Measurements from ENCODE around the gene CELSR2.

The CELSR2 gene

GRCh38 chr1:109248797-109249629, at the start of gene CELSR2:
TSS of gene CELSR2 (plus strand) at chr1:109249539. CDS start at chr1:109250080, 541 bp downstream.
- H3K4me1 ChIP-seq = peaks cover 21 to 59% (median 52%) of the 10 kb centered on the region in 10 experiments
- H3K9me3 ChIP-seq (replicated peaks in 1 of 11) = no peaks in the 10 kb centered on the region; a peak in 1 of 22 replicates
- H4K20me1 ChIP-seq = peaks cover 0 to 9% (median 0%) of the 10 kb centered on the region in 11 experiments; a peak in 5 of 22 replicates
- H3K27me3 ChIP-seq = peaks cover 0 to 17% (median 7%) of the 10 kb centered on the region in 11 experiments; a peak in 8 of 22 replicates
- H3K4me3 ChIP-seq = peak within 1 kb of the TSS; percentile 76 to 88 (median 82)
- H3K9ac ChIP-seq = peak within 1 kb of the TSS; percentile 70 to 83 (median 79)
- peak within 1 kb of the TSS; percentile 92 to 100 (median 99) for H3K4me2 ChIP-seq
- H3K36me3 ChIP-seq = no peaks in the 10 kb centered on the region
- TF ChIP-seq Cebpa-rat (IDR thresholded peaks at IDR 0.05) = no peak
- H3K27ac ChIP-seq = peak within 1 kb of the TSS in 10 of 11 experiments; percentile 28 to 60 (median 48); a peak in 18 of 22 replicates

- no peak overlapping the region for H3K9ac ChIP-seq
- peak overlapping the region in 1 of 11 experiments; percentile 12; a peak in 1 of 22 replicates for H3K4me2 ChIP-seq
- no peak overlapping the region for H3K27ac ChIP-seq
- H3K4me3 ChIP-seq = no peak overlapping the region
- no peaks in the 10 kb centered on the region for H3K9me3 ChIP-seq (replicated peaks in 1 of 11)
- H3K27me3 ChIP-seq = no peaks in the 10 kb centered on the region
- H4K20me1 ChIP-seq = no peaks in the 10 kb centered on the region
- no peak for TF ChIP-seq Cebpa-rat (IDR thresholded peaks at IDR 0.05)
- H3K4me1 ChIP-seq = peaks cover 0 to 6% (median 2%) of the 10 kb centered on the region in 10 experiments; a peak in 6 of 20 replicates
- no peaks in the 10 kb centered on the region for H3K36me3 ChIP-seq
Observed at GRCh38 chr1:109199710-109200109, 49.6 kb upstream of the CELSR2 start.

GRCh38 chr1:109201123-109201703, 48.1 kb upstream of the CELSR2 start:
- no peak overlapping the region for H3K4me3 ChIP-seq
- no peak overlapping the region for H3K4me2 ChIP-seq
- H3K27me3 ChIP-seq = no peaks in the 10 kb centered on the region
- TF ChIP-seq Cebpa-rat (IDR thresholded peaks at IDR 0.05) = no peak
- no peaks in the 10 kb centered on the region for H3K36me3 ChIP-seq
- no peak overlapping the region for H3K9ac ChIP-seq
- H4K20me1 ChIP-seq = no peaks in the 10 kb centered on the region
- no peaks in the 10 kb centered on the region for H3K9me3 ChIP-seq (replicated peaks in 1 of 11)
- no peak overlapping the region for H3K27ac ChIP-seq
- peaks cover 0 to 6% (median 2%) of the 10 kb centered on the region in 10 experiments; a peak in 6 of 20 replicates for H3K4me1 ChIP-seq

- Histone ChIP-seq H3K4me3 (no peak overlapping the region), H3K4me1 (peaks cover 16 to 35% (median 30%) of the 10 kb centered on the region in 10 experiments), H3K27me3 (no peaks in the 10 kb centered on the region), H3K4me2 (no peak overlapping the region), H3K27ac (no peak overlapping the region), H4K20me1 (no peaks in the 10 kb centered on the region), H3K9ac (no peak overlapping the region), H3K36me3 (no peaks in the 10 kb centered on the region), H3K9me3 (replicated peaks in 1 of 11) (no peaks in the 10 kb centered on the region)
- no peak for TF ChIP-seq Cebpa-rat (IDR thresholded peaks at IDR 0.05)
Observed at GRCh38 chr1:109204484-109204883, 44.9 kb upstream of the CELSR2 start.

GRCh38 chr1:109206339-109206738, 43.0 kb upstream of the CELSR2 start:
- no peak overlapping the region for H3K9ac ChIP-seq
- no peaks in the 10 kb centered on the region for H3K9me3 ChIP-seq (replicated peaks in 1 of 11)
- no peak overlapping the region for H3K27ac ChIP-seq
- no peaks in the 10 kb centered on the region for H3K27me3 ChIP-seq
- TF ChIP-seq Cebpa-rat (IDR thresholded peaks at IDR 0.05) = no peak
- H3K4me2 ChIP-seq = peak overlapping the region in 3 of 11 experiments; percentile 67 to 69 (median 67); a peak in 4 of 22 replicates
- H3K36me3 ChIP-seq = no peaks in the 10 kb centered on the region
- H3K4me1 ChIP-seq = peaks cover 17 to 43% (median 36%) of the 10 kb centered on the region in 10 experiments
- H4K20me1 ChIP-seq = no peaks in the 10 kb centered on the region
- no peak overlapping the region for H3K4me3 ChIP-seq

- H3K27me3 ChIP-seq = no peaks in the 10 kb centered on the region
- no peak overlapping the region for H3K9ac ChIP-seq
- no peaks in the 10 kb centered on the region for H4K20me1 ChIP-seq
- no peak overlapping the region for H3K27ac ChIP-seq
- TF ChIP-seq Cebpa-rat (IDR thresholded peaks at IDR 0.05) = no peak
- no peaks in the 10 kb centered on the region for H3K9me3 ChIP-seq (replicated peaks in 1 of 11)
- peaks cover 17 to 43% (median 36%) of the 10 kb centered on the region in 10 experiments for H3K4me1 ChIP-seq
- H3K36me3 ChIP-seq = no peaks in the 10 kb centered on the region
- H3K4me3 ChIP-seq = no peak overlapping the region
- H3K4me2 ChIP-seq = peak overlapping the region in 9 of 11 experiments; percentile 58 to 87 (median 69); a peak in 16 of 22 replicates
Observed at GRCh38 chr1:109207467-109208103, 41.8 kb upstream of the CELSR2 start.

GRCh38 chr1:109208394-109208793, 40.9 kb upstream of the CELSR2 start:
- H3K27me3 ChIP-seq = no peaks in the 10 kb centered on the region
- peaks cover 21 to 47% (median 39%) of the 10 kb centered on the region in 10 experiments for H3K4me1 ChIP-seq
- 0 out of 22 replicates have a peak overlapping the region, but pooled peaks of 1 of the 11 experiments have one; percentile 15 for H3K27ac ChIP-seq
- H3K4me2 ChIP-seq = peak overlapping the region; percentile 17 to 87 (median 67); a peak in 21 of 22 replicates
- no peaks in the 10 kb centered on the region for H4K20me1 ChIP-seq
- no peaks in the 10 kb centered on the region for H3K36me3 ChIP-seq
- H3K9ac ChIP-seq = no peak overlapping the region
- no peak for TF ChIP-seq Cebpa-rat (IDR thresholded peaks at IDR 0.05)
- H3K9me3 ChIP-seq (replicated peaks in 1 of 11) = no peaks in the 10 kb centered on the region
- no peak overlapping the region for H3K4me3 ChIP-seq

GRCh38 chr1:109208836-109209463, 40.4 kb upstream of the CELSR2 start:
- H3K4me1 ChIP-seq = peaks cover 22 to 49% (median 40%) of the 10 kb centered on the region in 10 experiments
- TF ChIP-seq Cebpa-rat (IDR thresholded peaks at IDR 0.05) = no peak
- peak overlapping the region; percentile 17 to 87 (median 67); a peak in 21 of 22 replicates for H3K4me2 ChIP-seq
- H3K36me3 ChIP-seq = no peaks in the 10 kb centered on the region
- H4K20me1 ChIP-seq = peaks cover 0 to 2% (median 0%) of the 10 kb centered on the region in 11 experiments; a peak in 2 of 22 replicates
- H3K27me3 ChIP-seq = no peaks in the 10 kb centered on the region
- no peak overlapping the region for H3K9ac ChIP-seq
- H3K4me3 ChIP-seq = no peak overlapping the region
- no peak overlapping the region for H3K27ac ChIP-seq
- no peaks in the 10 kb centered on the region for H3K9me3 ChIP-seq (replicated peaks in 1 of 11)
